Thymus (tissue), 11 donors: ENCODE measurements around the gene MAS1L. TPM values are rescaled to one million over a fixed set of nuclear protein-coding genes. Genes with fewer than 3 reads are reported as not detected.

Source experiments
- DNase-seq, 9 donors: peaks; one replicate each; pipeline ENCODE4 v3.0.0-alpha.2; 2013; ENCODE audit warnings: low spot score in 9 of 9, low read depth in 6 of 9, missing footprints in 1 of 9
- H3K27ac ChIP-seq, 2 donors: one replicate each; pipeline ENCODE4 v1.5.1; 2013; ENCODE audit warnings: control low read depth in 1 of 2, low read depth in 1 of 2, low read length in 1 of 2, mild to moderate bottlenecking in 1 of 2, moderate library complexity in 1 of 2
- H3K27me3 ChIP-seq, 2 donors: one replicate each; pipeline ENCODE4 v1.5.1; 2013; ENCODE audit warnings: low read length in 1 of 2; ENCODE audit not compliant: control insufficient read depth in 2 of 2, insufficient read depth in 1 of 2
- H3K36me3 ChIP-seq, 2 donors: one replicate each; pipeline ENCODE4 v1.5.1; 2013; ENCODE audit warnings: low read length in 1 of 2, mild to moderate bottlenecking in 1 of 2, moderate library complexity in 1 of 2; ENCODE audit not compliant: control insufficient read depth in 2 of 2, insufficient read depth in 2 of 2
- H3K4me1 ChIP-seq, 2 donors: one replicate each; pipeline ENCODE4 v1.5.1; 2013; ENCODE audit warnings: low read length in 2 of 2; ENCODE audit not compliant: control insufficient read depth in 2 of 2, insufficient read depth in 2 of 2
- H3K4me3 ChIP-seq, 2 donors: one replicate each; pipeline ENCODE4 v1.5.1; 2013; ENCODE audit warnings: low read length in 2 of 2, control low read depth in 1 of 2, mild to moderate bottlenecking in 1 of 2
- H3K9me3 ChIP-seq, 2 donors: one replicate each; pipeline ENCODE4 v1.5.1; 2013; ENCODE audit warnings: low read length in 1 of 2, mild to moderate bottlenecking in 1 of 2; ENCODE audit not compliant: control insufficient read depth in 2 of 2, insufficient read depth in 1 of 2
- WGBS: extraction: QIAGEN DNeasy Blood & Tissue Kit; methylation state at CpG from one replicate; pipeline ENCODE4 v1.1.7; 2013; 5-methylcytosine and 5-hydroxymethylcytosine counted together
- polyA plus RNA-seq: library from polyadenylated mRNA; stranded (reverse); fragments of 200-250 nt; gene quantifications from one replicate; pipeline ENCODE4 v1.2.3, GENCODE V29; 2013
- total RNA-seq: library from RNA; stranded (reverse); fragments of 120-200 nt; gene quantifications from one replicate; pipeline ENCODE4 v1.2.4, GENCODE V29; 2013
- donor health status: healthy.

Gene MAS1L
- total and polyA plus RNA-seq, 2 donors, result not detected

DNA sequence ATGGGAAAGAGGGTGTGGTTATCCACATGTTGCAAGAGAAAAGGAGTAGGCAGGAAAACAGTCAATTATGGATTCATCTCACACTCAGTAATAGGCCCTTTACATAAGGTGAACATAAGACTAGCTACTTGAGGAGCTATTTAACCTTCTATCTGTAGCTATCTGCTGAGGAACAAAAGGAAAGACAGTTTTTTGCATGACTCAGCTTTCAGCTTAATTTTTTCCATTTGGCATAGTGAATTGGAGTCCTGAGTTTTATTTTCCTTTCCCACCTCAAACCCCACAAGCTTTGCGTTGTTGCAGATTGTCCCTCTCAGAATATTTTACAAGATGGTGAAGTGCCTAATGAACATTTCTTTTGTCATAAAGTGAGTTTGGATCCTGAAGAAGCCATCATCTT, 39.4 kb upstream of the MAS1L start:
- DNase-seq, result no peak
- 80% methylated on average over 1 of the region's 1 CpG for WGBS
- Histone ChIP-seq H3K9me3 (no peaks in the 10 kb centered on the region), H3K27ac (no peak overlapping the region), H3K27me3 (no peaks in the 10 kb centered on the region), H3K4me3 (no peak overlapping the region), H3K4me1 (no peaks in the 10 kb centered on the region), H3K36me3 (no peaks in the 10 kb centered on the region)

- no peak for DNase-seq
- Histone ChIP-seq H3K4me3 (no peak overlapping the region), H3K27me3 (no peaks in the 10 kb centered on the region), H3K27ac (no peak overlapping the region), H3K36me3 (no peaks in the 10 kb centered on the region), H3K4me1 (no peaks in the 10 kb centered on the region), H3K9me3 (no peaks in the 10 kb centered on the region)
- 0% methylated on average over 1 of the region's 1 CpG for WGBS
These were observed 37.5 kb upstream of the MAS1L start for GRCh38 chr6:29525311-29525639.

DNA sequence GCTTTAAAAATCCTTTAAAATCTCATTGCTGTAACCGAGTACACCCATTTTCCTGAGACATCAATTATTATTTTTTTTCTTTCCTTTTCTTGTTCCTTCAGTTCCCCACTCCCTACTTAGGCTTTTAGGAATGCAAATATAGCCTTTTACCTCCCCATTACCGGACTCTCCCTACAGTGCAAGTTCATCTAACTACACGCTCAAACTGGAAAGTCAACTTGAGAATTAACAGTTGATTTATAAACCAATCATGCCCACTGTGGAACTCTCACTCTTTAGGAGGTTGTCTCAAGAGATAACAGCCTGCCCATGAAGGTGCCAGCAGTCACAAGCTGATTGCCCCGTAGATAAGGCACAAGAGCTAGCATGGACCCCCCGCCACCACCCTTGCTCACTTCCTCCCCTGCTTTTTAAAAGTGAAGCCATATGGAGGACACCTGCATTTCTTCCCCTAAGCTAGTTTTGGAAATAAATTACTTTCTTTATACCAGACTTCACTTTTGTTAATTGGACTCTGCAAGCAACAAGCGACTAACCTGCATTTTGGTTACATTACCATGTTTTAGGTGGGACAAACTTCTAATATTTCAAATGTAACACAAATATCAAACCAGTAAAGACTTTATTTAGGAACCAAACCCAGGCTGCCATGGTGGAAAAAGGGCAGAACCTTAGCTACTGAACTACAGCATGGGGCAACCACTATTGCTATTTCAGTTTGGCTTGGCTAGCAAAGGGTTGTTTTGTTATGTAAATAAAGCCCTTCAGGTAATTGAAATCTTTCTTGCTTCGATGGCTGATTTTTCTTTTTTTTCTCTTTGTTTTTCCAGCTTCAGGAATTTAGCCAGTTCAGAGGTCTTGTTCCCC, 36.9 kb upstream of the MAS1L start:
- 34% methylated on average over 7 of the region's 7 CpGs for WGBS
- Histone ChIP-seq H3K4me3 (no peak overlapping the region), H3K27ac (no peak overlapping the region), H3K36me3 (no peaks in the 10 kb centered on the region), H3K4me1 (no peaks in the 10 kb centered on the region), H3K9me3 (no peaks in the 10 kb centered on the region), H3K27me3 (no peaks in the 10 kb centered on the region)
- peak in 1 of 9 donors; percentile 2 for DNase-seq

GRCh38 chr6:29524044-29524443, 36.3 kb upstream of the MAS1L start:
- no peaks in the 10 kb centered on the region for H3K4me1 ChIP-seq
- H3K27me3 ChIP-seq, result no peaks in the 10 kb centered on the region
- H3K36me3 ChIP-seq, result no peaks in the 10 kb centered on the region
- no peaks in the 10 kb centered on the region for H3K9me3 ChIP-seq
- 69% methylated on average over 2 of the region's 2 CpGs for WGBS
- no peak for DNase-seq
- H3K27ac ChIP-seq, result no peak overlapping the region
- no peak overlapping the region for H3K4me3 ChIP-seq

DNA sequence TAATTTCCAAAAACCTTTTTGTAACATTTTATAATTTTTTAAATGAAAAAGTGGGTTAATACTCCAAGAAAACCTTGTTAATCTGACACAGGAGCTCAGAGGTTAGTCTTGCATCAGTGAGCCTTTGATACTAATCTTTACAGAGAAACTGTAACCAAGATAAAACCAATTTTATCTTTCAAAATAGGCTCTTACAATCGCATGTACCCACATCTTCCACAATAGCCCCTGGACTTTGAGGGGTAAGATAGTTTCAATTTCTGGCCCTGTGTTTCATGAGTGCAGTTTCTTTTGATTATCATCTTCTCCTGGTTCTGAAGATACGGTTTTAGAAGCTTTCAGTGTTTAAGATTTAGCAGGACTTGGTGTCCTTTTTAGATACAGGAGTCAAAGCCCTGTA, 34.5 kb upstream of the MAS1L start:
- no peaks in the 10 kb centered on the region for H3K9me3 ChIP-seq
- H3K36me3 ChIP-seq, result no peaks in the 10 kb centered on the region
- no peak overlapping the region for H3K4me3 ChIP-seq
- no peak overlapping the region for H3K27ac ChIP-seq
- H3K27me3 ChIP-seq, result no peaks in the 10 kb centered on the region
- H3K4me1 ChIP-seq, result no peaks in the 10 kb centered on the region
- 73% methylated on average over 2 of the region's 2 CpGs for WGBS
- no peak for DNase-seq

GRCh38 chr6:29521006-29521680, 33.4 kb upstream of the MAS1L start:
- H3K36me3 ChIP-seq, result no peaks in the 10 kb centered on the region
- H3K9me3 ChIP-seq, result no peaks in the 10 kb centered on the region
- no peaks in the 10 kb centered on the region for H3K27me3 ChIP-seq
- no peak for DNase-seq
- H3K4me3 ChIP-seq, result no peak overlapping the region
- no peaks in the 10 kb centered on the region for H3K4me1 ChIP-seq
- 73% methylated on average over 8 of the region's 8 CpGs for WGBS
- H3K27ac ChIP-seq, result no peak overlapping the region

GRCh38 chr6:29520232-29520631, 32.5 kb upstream of the MAS1L start:
- DNase-seq, result no peak
- WGBS, result 88% methylated on average over 4 of the region's 4 CpGs
- no peak overlapping the region for H3K4me3 ChIP-seq

GRCh38 chr6:29519291-29520010, 31.7 kb upstream of the MAS1L start:
- H3K9me3 ChIP-seq, result no peaks in the 10 kb centered on the region
- no peak overlapping the region for H3K4me3 ChIP-seq
- no peaks in the 10 kb centered on the region for H3K36me3 ChIP-seq
- H3K4me1 ChIP-seq, result no peaks in the 10 kb centered on the region
- no peaks in the 10 kb centered on the region for H3K27me3 ChIP-seq
- H3K27ac ChIP-seq, result no peak overlapping the region
- WGBS, result 94% methylated on average over 6 of the region's 6 CpGs
- DNase-seq, result no peak

More at GRCh38 chr6:29520232-29520631, 32.5 kb upstream of the MAS1L start:
- Histone ChIP-seq H3K27ac (no peak overlapping the region), H3K36me3 (no peaks in the 10 kb centered on the region), H3K9me3 (no peaks in the 10 kb centered on the region), H3K27me3 (no peaks in the 10 kb centered on the region), H3K4me1 (no peaks in the 10 kb centered on the region)
